Measurements from ENCODE around the gene DNLZ. TPM values are rescaled to one million over a fixed set of nuclear protein-coding genes. Genes with fewer than 3 reads are reported as not detected.

The DNLZ gene
- total and polyA plus RNA-seq, 12 donors, result 3.1 to 28.9 (median 17.5) TPM

DNA sequence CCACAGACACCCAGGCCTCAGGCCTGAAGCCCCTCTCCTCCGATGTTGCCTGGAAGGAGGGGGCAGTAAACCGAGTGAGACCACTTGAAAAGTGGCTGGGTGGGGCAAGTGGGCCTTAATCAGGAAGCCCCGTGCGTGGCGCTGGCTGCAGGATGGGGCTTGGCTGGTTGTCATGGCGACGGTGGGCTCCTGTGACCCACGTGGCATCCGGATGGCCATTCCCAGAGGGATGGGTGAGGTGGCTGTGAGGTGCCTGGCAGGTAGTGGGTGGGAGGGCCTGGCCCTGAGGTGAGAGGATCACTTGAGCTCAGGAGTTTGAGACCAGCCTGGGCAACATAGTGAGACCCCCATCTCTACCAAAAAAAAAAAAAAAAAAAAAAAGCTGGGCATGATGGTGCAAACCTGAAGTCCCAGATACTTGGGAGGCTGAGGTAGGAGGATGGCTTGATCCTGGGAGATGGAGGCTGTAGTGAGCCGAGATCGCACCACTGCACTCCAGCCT is 31.0 kb downstream of the DNLZ start:
- Histone ChIP-seq H3K36me3 (replicated peaks in 1 of 2) (peaks cover 0 to 4% of the 10 kb centered on the region in 2 donors), H3K9me3 (replicated peaks in 1 of 3) (no peaks in the 10 kb centered on the region), H3K27ac (no peak overlapping the region), H3K27me3 (no peaks in the 10 kb centered on the region), H3K4me3 (no peak overlapping the region), H3K4me1 (replicated peaks in 1 of 2) (peaks cover 5 to 16% of the 10 kb centered on the region in 2 donors)
- no peak for DNase-seq
- no peak for TF ChIP-seq CTCF (IDR thresholded peaks at IDR 0.05)
- TF ChIP-seq POLR2A (IDR thresholded peaks at IDR 0.05), result no peak
- intact Hi-C loops (cut with DNase I), result no loop called here
- WGBS, 4 donors, result 77 to 95% (median 87%) methylated on average over 2 to 11 of the region's 11 CpGs

GRCh38 chr9:136331556-136332481 is 31.7 kb downstream of the DNLZ start:
- Histone ChIP-seq H3K4me3 (no peak overlapping the region), H3K4me1 (replicated peaks in 1 of 2) (peaks cover 5 to 20% of the 10 kb centered on the region in 2 donors), H3K27me3 (no peaks in the 10 kb centered on the region), H3K27ac (no peak overlapping the region), H3K9me3 (replicated peaks in 1 of 3) (no peaks in the 10 kb centered on the region), H3K36me3 (replicated peaks in 1 of 2) (no peaks in the 10 kb centered on the region)
- no peak for DNase-seq
- intact Hi-C loops (cut with DNase I), result no loop called here
- TF ChIP-seq POLR2A (IDR thresholded peaks at IDR 0.05), result no peak
- TF ChIP-seq CTCF (IDR thresholded peaks at IDR 0.05), result no peak
- WGBS, 4 donors, result 83 to 89% (median 84%) methylated on average over 16 to 46 of the region's 46 CpGs

DNA sequence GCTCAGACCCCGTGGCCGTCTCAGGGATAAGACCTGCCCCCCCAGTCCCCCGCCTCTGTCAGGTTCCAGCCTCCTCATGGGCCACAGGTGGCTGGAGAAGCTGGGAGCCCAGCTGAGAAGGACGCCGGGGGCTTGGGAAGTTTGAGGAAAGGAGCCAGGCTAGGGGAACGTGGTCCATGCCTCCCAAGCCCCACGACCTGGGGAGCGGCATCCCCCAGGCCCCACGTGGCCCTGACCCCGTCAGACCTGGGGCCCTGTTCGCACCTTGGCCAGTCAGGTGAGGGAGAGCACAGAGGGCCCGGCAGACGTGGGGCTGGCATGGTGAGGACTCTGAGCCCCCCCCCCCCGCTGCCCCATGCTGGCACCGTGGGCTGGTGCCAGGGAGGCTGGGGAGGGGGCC is 32.5 kb downstream of the DNLZ start:
- TF ChIP-seq CTCF (IDR thresholded peaks at IDR 0.05) (no peak), POLR2A (IDR thresholded peaks at IDR 0.05) (no peak)
- Histone ChIP-seq H3K4me3 (no peak overlapping the region), H3K36me3 (replicated peaks in 1 of 2) (no peaks in the 10 kb centered on the region), H3K4me1 (replicated peaks in 1 of 2) (peaks cover 5 to 26% of the 10 kb centered on the region in 2 donors), H3K27ac (no peak overlapping the region), H3K27me3 (no peaks in the 10 kb centered on the region), H3K9me3 (replicated peaks in 1 of 3) (no peaks in the 10 kb centered on the region)
- WGBS, 4 donors, result 83 to 100% (median 91%) methylated on average over 3 to 15 of the region's 15 CpGs; no CpG with 5 or more reads in 1 of the 4 donors
- no peak for DNase-seq
- intact Hi-C loops (cut with DNase I), result no loop called here

- Histone ChIP-seq H3K27ac (no peak overlapping the region), H3K9me3 (replicated peaks in 1 of 3) (no peaks in the 10 kb centered on the region), H3K4me1 (replicated peaks in 1 of 2) (peaks cover 5 to 26% of the 10 kb centered on the region in 2 donors), H3K27me3 (no peaks in the 10 kb centered on the region), H3K36me3 (replicated peaks in 1 of 2) (no peaks in the 10 kb centered on the region), H3K4me3 (no peak overlapping the region)
- 81 to 93% (median 89%) methylated on average over 5 to 14 of the region's 14 CpGs for WGBS, 4 donors
- no peak for DNase-seq
- intact Hi-C loops (cut with DNase I), result no loop called here
- TF ChIP-seq POLR2A (IDR thresholded peaks at IDR 0.05) (no peak), CTCF (IDR thresholded peaks at IDR 0.05) (no peak)
Measured at GRCh38 chr9:136330406-136330990, 33.0 kb downstream of the DNLZ start.

All from adrenal gland (tissue), 12 donors.